HepG2 (cell line): Measurements from ENCODE around the gene ESYT1. TPM values are rescaled to one million over a fixed set of nuclear protein-coding genes. Genes with fewer than 3 reads are reported as not detected.

Experiments
- BRCA1 ChIP-seq: sonication (generic); formaldehyde crosslinking; IDR thresholded peaks from 2 replicates; pipeline ENCODE4 v1.4.0; 2020; ENCODE audit warnings: missing genetic modification reagents
- E2F2 ChIP-seq: sonication (generic); formaldehyde crosslinking; IDR thresholded peaks from 2 replicates; pipeline ENCODE4 v1.4.0; 2020; ENCODE audit warnings: missing genetic modification reagents, borderline replicate concordance
- MNT ChIP-seq: fragments of 450-650 bp; IDR thresholded peaks from 2 replicates; pipeline ENCODE4 v1.6.1; 2016
- NR2F6 ChIP-seq, 2 experiments: IDR thresholded peaks; 2 replicates each; pipeline ENCODE4 v1.6.1; 2016; ENCODE audit warnings: antibody characterized with exemption in 1 of 2, mild to moderate bottlenecking in 1 of 2
- RNF2 ChIP-seq: fragments of 450-650 bp; conservative IDR thresholded peaks from 2 replicates; pipeline ENCODE4 v1.6.1; 2016; ENCODE audit warnings: low read depth
- ZBED4 ChIP-seq: sonication (generic); formaldehyde crosslinking; IDR thresholded peaks from 2 replicates; pipeline ENCODE4 v1.4.0; 2020; ENCODE audit warnings: missing genetic modification reagents, borderline replicate concordance
- ZNF414 ChIP-seq: sonication (generic); formaldehyde crosslinking; IDR thresholded peaks from 2 replicates; pipeline ENCODE4 v1.5.0; 2020; ENCODE audit warnings: missing genetic modification reagents
- ZNF574 ChIP-seq: sonication (generic); formaldehyde crosslinking; IDR thresholded peaks from 2 replicates; pipeline ENCODE4 v1.4.0; 2020; ENCODE audit warnings: missing genetic modification reagents
- ZNF598 ChIP-seq: sonication (generic); formaldehyde crosslinking; IDR thresholded peaks from 2 replicates; pipeline ENCODE4 v1.5.1; 2020; ENCODE audit warnings: mild to moderate bottlenecking, missing genetic modification reagents, borderline replicate concordance
- ZNF605 ChIP-seq: sonication (generic); formaldehyde crosslinking; IDR thresholded peaks from 2 replicates; pipeline ENCODE4 v1.8.0; 2022; ENCODE audit warnings: mild to moderate bottlenecking, missing genetic modification reagents
- ZNF607 ChIP-seq: sonication (generic); formaldehyde crosslinking; IDR thresholded peaks from 2 replicates; pipeline ENCODE4 v1.5.1; 2020; ENCODE audit warnings: missing genetic modification reagents, mild to moderate bottlenecking, borderline replicate concordance
- ZNF629 ChIP-seq: sonication (generic); formaldehyde crosslinking; conservative IDR thresholded peaks from 2 replicates; pipeline ENCODE4 v1.5.0; 2020; ENCODE audit warnings: missing genetic modification reagents
- ZNF777 ChIP-seq: sonication (generic); formaldehyde crosslinking; IDR thresholded peaks from 2 replicates; pipeline ENCODE4 v1.4.0; 2020; ENCODE audit warnings: missing genetic modification reagents
- ZSCAN31 ChIP-seq: sonication (generic); formaldehyde crosslinking; IDR thresholded peaks from 2 replicates; pipeline ENCODE4 v1.5.0; 2020; ENCODE audit warnings: low read depth, mild to moderate bottlenecking, missing genetic modification reagents
- polyA plus RNA-seq, 8 experiments: library from polyadenylated mRNA; depleted of rRNA in 3 of 8; stranded (reverse) in 7 of 8; unstranded in 1 of 8; fragments of >200 nt; fragmentation: Illumina TruSeq in 4 of 8; extraction: Trizol in 4 of 8; gene quantifications; 2 replicates each; pipeline versions ENCODE4 v1.2.1 to v1.2.3, GENCODE V29; 2011 to 2016; ENCODE audit warnings: low read depth in 4 of 8, missing spikeins in 1 of 8, mixed read lengths in 1 of 8; ENCODE audit not compliant: insufficient read depth in 1 of 8
- total RNA-seq, 5 experiments: library from RNA; depleted of rRNA; stranded (reverse); fragments of >200 nt; fragmentation: Illumina TruSeq; extraction: Trizol; gene quantifications; 2 replicates each; pipeline ENCODE4 v1.2.3, GENCODE V29; 2016; ENCODE audit warnings: low read depth in 1 of 5

ESYT1 gene
- total and polyA plus RNA-seq, 2 of the 13 experiments (the other 11 are each of a cell fraction or from before 2014, with no cell fraction given): 66.9 to 71.0 TPM

- no peak for TF ChIP-seq E2F2
- no peak for TF ChIP-seq ZSCAN31
- TF ChIP-seq ZNF574: no peak
- TF ChIP-seq BRCA1 (CRISPR knock-in tag): 0 out of 2 replicates have a peak, but pooled peaks have one; percentile 52
- peak; percentile 35; the same call in 1 of the 2 replicates for TF ChIP-seq ZNF598 (CRISPR knock-in tag)
- peak; percentile 74 for TF ChIP-seq ZNF629 (CRISPR knock-in tag)
- TF ChIP-seq ZNF607 (CRISPR knock-in tag): no peak
- no peak for TF ChIP-seq ZNF605 (CRISPR knock-in tag)
- TF ChIP-seq MNT: no peak
- peak; percentile 65; the same call in 1 of the 2 replicates for TF ChIP-seq ZNF414 (CRISPR knock-in tag)
- TF ChIP-seq NR2F6 (IDR thresholded peaks at IDR 0.05): no peak
- TF ChIP-seq NR2F6 (CRISPR knock-in tag; IDR thresholded peaks at IDR 0.05): no peak; the same call in 1 of the 2 replicates
- TF ChIP-seq RNF2: no peak
- TF ChIP-seq ZBED4 (CRISPR knock-in tag): no peak
- peak; percentile 64; the same call in 1 of the 2 replicates for TF ChIP-seq ZNF777 (CRISPR knock-in tag)
These were observed 62.0 kb downstream of the ESYT1 start (continued) for GRCh38 chr12:56189918-56190694.
